Activated CD8-positive, alpha-beta memory T cell treated with anti-CD3 and anti-CD28 coated beads for 1 hour (primary cell): ENCODE measurements around the gene ZNF37A.
"Not testable (repeated sequence)": the region's sequence is repeated elsewhere in the genome, so short reads cannot be mapped to it uniquely, and the experiment has no call there.

Experiments
- DNase-seq, 2 donors: peaks; one replicate each; pipeline ENCODE4 v3.0.0-alpha.2; 2020; ENCODE audit warnings: low read depth in 1 of 2; ENCODE audit errors: extremely low read depth in 1 of 2

Gene ZNF37A

GRCh38 chr10:38094158-38094926 is at the start of gene ZNF37A:
Gene ZNF37A (plus strand): TSS chr10:38094337. CDS start chr10:38096618, 2,281 bp downstream.
- peak; percentile 77 to 79 for DNase-seq

- DNase-seq = no peak
These were observed 49.0 kb upstream of the ZNF37A start for GRCh38 chr10:38045129-38045528.

- no peak for DNase-seq
These were observed 46.5 kb upstream of the ZNF37A start for GRCh38 chr10:38047666-38048065.

DNA sequence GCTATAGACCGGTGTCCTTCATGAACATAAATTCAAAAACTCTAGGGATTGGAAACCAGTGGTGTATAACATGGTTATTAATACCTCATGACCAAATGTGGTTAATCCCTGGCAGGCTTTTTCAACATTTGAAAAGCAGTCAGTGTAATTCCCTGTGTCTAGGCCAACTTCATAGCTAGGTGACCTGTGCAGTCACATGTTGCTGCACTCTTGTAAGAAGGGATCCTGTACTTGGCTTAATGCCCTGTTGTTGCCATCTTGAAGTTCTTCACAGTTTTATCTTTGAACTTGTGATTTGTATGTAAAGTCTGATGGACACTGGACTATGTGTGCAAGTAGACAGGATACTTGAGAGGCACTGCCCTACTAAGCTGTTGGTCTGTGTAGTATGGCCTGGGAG is 43.9 kb upstream of the ZNF37A start:
- DNase-seq = no peak

GRCh38 chr10:38054361-38054797 is 39.8 kb upstream of the ZNF37A start:
- DNase-seq = no peak

DNA sequence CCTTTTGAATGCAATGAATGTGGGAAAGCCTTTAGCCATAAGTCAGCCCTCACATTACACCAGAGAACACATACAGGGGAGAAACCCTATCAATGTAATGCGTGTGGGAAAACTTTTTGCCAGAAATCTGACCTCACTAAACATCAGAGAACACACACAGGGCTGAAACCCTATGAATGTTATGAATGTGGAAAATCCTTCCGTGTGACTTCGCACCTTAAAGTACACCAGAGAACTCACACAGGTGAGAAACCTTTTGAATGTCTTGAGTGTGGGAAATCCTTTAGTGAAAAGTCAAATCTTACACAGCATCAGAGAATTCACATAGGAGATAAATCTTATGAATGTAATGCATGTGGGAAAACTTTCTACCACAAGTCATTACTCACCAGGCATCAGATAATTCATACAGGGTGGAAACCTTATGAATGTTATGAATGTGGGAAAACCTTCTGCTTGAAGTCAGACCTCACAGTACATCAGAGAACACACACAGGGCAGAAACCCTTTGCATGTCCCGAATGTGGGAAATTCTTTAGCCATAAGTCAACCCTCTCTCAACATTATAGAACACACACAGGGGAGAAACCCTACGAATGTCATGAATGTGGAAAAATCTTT is 38.8 kb upstream of the ZNF37A start:
- DNase-seq = not testable (repeated sequence)

- DNase-seq = not testable (repeated sequence)
These were observed 24.5 kb upstream of the ZNF37A start for GRCh38 chr10:38069663-38070062.

DNA sequence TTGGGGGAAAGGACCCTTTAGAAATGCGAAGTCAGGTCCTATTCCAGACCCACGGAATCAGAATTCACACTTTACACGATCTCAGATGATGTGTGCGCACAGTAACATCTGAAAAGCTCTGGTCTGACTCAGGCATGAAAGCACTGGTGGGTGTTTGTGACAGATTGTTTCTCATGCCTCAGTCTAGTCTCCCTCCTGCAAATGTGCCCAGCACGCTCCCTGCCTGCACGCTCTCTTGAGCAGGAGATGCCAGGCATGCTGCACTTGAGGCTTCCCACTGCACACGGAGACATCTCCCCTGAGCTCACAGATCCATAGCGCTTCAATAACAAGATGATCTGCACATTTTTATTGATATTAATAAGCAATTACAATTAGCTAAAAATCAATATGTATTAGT is 23.6 kb upstream of the ZNF37A start:
- no peak for DNase-seq

GRCh38 chr10:38072552-38072951 is 21.6 kb upstream of the ZNF37A start:
- DNase-seq = no peak

GRCh38 chr10:38076687-38077086 is 17.4 kb upstream of the ZNF37A start:
- DNase-seq = no peak

DNA sequence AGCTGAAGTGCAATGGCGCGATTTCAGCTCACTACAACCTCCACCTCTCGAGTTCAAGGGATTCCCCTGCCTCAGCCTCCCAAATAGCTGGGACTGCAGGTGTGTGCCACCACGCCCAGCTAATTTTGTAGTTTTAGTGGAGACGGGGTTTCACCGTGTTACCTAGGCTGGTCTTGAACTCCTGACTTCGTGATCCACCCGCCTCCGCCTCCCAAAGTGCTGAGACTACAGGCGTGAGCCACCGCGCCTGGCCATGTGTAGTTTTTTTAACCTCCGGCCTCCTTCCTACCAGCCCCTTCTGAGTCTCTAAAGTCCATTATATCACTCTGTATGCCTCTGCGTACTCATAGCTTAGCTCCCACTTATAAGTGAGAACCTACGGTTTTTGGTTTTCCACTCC is 819 bp upstream of the ZNF37A start:
- DNase-seq = not testable (repeated sequence)

GRCh38 chr10:38093816-38094157 is 350 bp upstream of the ZNF37A start:
- no peak for DNase-seq

DNA sequence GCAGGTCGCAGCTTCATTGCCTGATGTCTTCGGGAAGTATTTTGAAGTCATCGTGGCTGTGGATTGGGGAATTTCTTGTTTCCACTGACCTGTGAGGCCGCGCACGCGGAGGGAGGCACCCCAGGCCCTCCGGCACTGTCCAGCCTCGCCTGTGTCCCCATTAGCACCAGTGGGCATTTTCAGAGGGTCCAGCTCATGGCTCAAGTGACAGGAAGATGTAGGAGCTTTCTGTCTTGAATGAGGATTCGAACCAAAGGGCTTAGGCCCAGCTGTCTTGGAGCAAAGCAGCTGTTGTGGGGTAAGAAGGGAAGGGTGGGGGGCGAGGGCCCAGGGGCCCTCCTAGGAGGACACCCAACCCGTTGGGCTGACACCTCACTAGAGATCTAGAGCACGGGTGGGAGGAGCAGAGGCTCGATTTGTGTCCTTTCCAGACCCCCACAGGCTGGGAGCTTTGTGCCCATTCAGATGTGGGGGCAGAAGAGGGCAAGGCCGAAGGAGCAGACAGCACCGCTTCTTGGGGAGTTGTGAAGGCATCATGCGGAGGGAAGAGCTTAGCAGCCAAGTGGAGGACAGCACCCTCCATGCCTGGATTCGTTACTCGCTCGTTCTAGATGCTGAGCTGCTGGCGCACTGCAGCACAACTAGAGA is 914 bp downstream of the ZNF37A start:
- no peak for DNase-seq

GRCh38 chr10:38102880-38103279 is 8.7 kb downstream of the ZNF37A start:
- no peak for DNase-seq

DNA sequence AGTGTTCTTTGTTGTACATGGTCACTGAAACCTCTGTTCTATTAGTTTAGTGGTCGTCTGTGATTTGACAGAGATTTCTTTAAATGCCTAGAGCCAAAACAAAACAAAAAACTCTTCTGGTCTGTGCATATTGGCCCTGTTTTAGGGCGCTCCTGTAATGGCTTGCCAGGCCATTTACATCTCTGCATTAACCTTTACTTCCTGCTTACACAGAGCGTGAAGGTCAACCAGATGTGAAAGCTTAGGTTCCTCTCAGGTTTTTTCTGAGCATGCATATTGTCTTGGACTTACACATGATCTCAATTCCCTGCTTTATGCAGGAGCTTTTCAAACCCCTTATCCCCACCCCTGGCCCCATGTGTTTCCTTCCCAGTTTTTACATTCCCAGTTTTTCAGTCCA is 9.6 kb downstream of the ZNF37A start:
- DNase-seq = no peak

GRCh38 chr10:38112159-38112558 is 18.0 kb downstream of the ZNF37A start:
- no peak for DNase-seq

- no peak for DNase-seq
These were observed 24.1 kb downstream of the ZNF37A start for GRCh38 chr10:38118072-38118807.

- no peak for DNase-seq
These were observed 24.9 kb downstream of the ZNF37A start for GRCh38 chr10:38119038-38119437.

DNA sequence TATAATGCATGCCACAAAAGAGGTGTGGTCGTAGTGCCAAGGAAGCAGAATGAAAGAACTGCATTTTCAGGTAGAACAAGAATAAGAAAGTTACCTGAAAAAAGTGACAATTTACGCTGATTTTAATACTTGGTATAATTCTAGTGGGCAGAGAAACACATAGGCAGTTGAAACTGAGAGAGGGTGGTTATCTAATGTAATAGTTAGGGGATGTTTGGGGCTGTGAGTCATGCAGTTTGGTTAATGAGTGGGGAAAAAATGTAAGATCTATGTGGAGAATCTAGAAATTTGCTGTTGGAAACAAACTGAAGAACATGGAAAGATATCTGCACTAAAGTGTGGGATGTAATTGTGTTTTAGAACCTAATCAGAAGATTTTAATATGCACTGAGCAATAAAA is 33.7 kb downstream of the ZNF37A start:
- DNase-seq = no peak

DNA sequence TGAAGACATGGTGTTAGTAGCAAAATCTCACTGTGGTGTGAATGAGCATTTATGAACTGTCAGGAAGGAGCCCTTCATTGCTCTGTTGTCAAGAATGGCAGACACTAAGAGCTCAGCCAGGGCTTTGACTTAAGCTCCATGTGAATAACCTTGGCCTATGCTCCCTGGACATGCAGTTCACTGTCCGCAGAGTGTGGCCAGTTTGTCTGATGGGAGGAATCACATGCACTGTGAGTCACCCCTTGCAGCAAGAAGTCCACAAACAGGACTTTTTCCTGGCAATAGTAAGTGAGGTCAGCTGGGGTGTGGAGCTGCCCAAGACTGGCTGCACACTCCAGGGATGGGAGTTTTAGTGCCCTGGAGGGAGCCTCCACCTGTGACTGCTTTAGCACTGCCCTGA is 49.5 kb downstream of the ZNF37A start:
- DNase-seq = no peak

DNA sequence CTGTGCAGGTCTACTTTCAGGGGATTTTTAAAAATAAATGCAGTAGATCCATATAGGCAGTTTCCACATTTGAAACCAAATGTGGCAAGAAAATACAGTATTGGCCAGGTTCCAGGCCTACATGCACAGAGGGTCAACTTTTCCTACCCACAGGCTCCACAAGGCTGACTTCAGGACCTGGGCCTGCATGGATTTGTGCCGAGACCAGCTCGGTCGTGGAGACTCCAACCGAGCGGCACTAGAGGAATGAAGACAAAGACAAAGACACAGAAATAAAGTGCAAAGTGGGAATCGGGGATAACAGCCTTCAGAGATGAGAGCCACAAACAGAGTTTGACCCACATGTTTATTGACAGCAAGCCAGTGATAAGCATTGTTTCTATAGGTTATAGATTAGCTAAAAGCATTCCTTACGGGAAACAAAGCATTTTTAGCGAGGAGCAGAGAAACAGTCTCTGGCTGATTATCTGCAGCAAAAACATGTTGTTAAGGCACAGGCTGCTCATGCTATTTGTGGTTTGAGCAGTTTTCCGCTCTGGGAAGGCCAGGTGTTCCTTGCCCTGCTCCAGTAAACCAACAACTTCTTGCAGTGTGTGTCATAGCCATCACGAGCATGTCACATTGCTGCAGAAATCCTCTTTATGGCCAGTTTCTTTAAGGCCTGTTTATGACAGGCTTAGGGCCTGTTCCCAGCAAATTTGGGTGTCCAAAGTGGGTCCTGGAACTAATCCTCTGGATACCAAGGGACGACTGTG is 52.6 kb downstream of the ZNF37A start:
- no peak for DNase-seq
